ENCODE results near the gene NRG2.

- TF ChIP-seq, protein P1, sequence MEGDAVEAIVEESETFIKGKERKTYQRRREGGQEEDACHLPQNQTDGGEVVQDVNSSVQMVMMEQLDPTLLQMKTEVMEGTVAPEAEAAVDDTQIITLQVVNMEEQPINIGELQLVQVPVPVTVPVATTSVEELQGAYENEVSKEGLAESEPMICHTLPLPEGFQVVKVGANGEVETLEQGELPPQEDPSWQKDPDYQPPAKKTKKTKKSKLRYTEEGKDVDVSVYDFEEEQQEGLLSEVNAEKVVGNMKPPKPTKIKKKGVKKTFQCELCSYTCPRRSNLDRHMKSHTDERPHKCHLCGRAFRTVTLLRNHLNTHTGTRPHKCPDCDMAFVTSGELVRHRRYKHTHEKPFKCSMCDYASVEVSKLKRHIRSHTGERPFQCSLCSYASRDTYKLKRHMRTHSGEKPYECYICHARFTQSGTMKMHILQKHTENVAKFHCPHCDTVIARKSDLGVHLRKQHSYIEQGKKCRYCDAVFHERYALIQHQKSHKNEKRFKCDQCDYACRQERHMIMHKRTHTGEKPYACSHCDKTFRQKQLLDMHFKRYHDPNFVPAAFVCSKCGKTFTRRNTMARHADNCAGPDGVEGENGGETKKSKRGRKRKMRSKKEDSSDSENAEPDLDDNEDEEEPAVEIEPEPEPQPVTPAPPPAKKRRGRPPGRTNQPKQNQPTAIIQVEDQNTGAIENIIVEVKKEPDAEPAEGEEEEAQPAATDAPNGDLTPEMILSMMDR (IDR thresholded peaks at IDR 0.05), result no peak
- TF ChIP-seq POLR2A (IDR thresholded peaks at IDR 0.05) (no peak), EP300 (IDR thresholded peaks at IDR 0.05) (no peak)
Observed at GRCh38 chr5:140072812-140073211, 29.7 kb upstream of the NRG2 start.

Measured in ovary (tissue), 3 donors.